GM19035 (cell line): ENCODE results near the gene TRNAU1AP.

Source experiments
- ATAC-seq: cut with Tn5 transposase; IDR thresholded peaks from one replicate; pipeline ENCODE4 v1.9.1; 2021; ENCODE audit not compliant: unreplicated experiment

Gene TRNAU1AP

GRCh38 chr1:28604411-28604810, 51.5 kb downstream of the TRNAU1AP start:
- ATAC-seq: no peak

- no peak for ATAC-seq
These were observed 52.1 kb downstream of the TRNAU1AP start for GRCh38 chr1:28604962-28605361.

GRCh38 chr1:28606771-28607170, 53.9 kb downstream of the TRNAU1AP start:
- no peak for ATAC-seq

- no peak for ATAC-seq
These were observed 60.3 kb downstream of the TRNAU1AP start for GRCh38 chr1:28613175-28613574.
